Neutrophil (primary cell): Measurements from ENCODE around the gene WDFY1.

Source experiments
- H3K27ac ChIP-seq: fragments of 200-600 bp; sonication (generic); 2 replicates; pipeline ENCODE4 v1.5.1; 2016; ENCODE audit warnings: mild to moderate bottlenecking, moderate library complexity
- H3K27me3 ChIP-seq: fragments of 200-600 bp; sonication (generic); 2 replicates; pipeline ENCODE4 v1.6.0; 2016; ENCODE audit warnings: mild to moderate bottlenecking
- H3K36me3 ChIP-seq: fragments of 200-600 bp; sonication (generic); 2 replicates; pipeline ENCODE4 v1.5.1; 2017
- H3K4me1 ChIP-seq, 2 experiments: fragments of 200-600 bp in 1 of 2; sonication (generic) in 1 of 2; 1 replicate in 1 of 2; 2 replicates in 1 of 2; pipeline versions ENCODE4 v1.5.1 to v1.6.1; 2013 to 2016; ENCODE audit warnings: low read depth in 1 of 2, low read length in 1 of 2, mild to moderate bottlenecking in 1 of 2, moderate library complexity in 1 of 2; ENCODE audit not compliant: control insufficient read depth in 1 of 2, insufficient read depth in 1 of 2
- H3K4me3 ChIP-seq, 2 experiments: fragments of 200-600 bp in 1 of 2; sonication (generic) in 1 of 2; 1 replicate in 1 of 2; 2 replicates in 1 of 2; pipeline ENCODE4 v1.5.1; 2013 to 2016; ENCODE audit warnings: low read depth in 1 of 2, low read length in 1 of 2, mild to moderate bottlenecking in 1 of 2, moderate library complexity in 1 of 2
- H3K9me3 ChIP-seq: fragments of 200-600 bp; sonication (generic); 2 replicates; pipeline ENCODE4 v1.5.1; 2016
- CTCF ChIP-seq: fragments of 200-600 bp; sonication (generic); IDR thresholded peaks from 2 replicates; pipeline ENCODE4 v1.5.1; 2016; ENCODE audit warnings: antibody characterized with exemption

Gene WDFY1

GRCh38 chr2:223944703-223945531 is at the start of gene WDFY1:
Gene WDFY1, minus strand, starts transcription at chr2:223945335. Its CDS starts 51 bp downstream, at chr2:223945284.
- Histone ChIP-seq H3K9me3 (no peaks in the 10 kb centered on the region), H3K27me3 (no peaks in the 10 kb centered on the region), H3K4me3 (peak within 1 kb of the TSS; percentile 82 to 93), H3K36me3 (no peaks in the 10 kb centered on the region), H3K27ac (peak within 1 kb of the TSS; percentile 84), H3K4me1 (peaks cover 50 to 58% of the 10 kb centered on the region in 2 experiments)
- no peak for TF ChIP-seq CTCF

- Histone ChIP-seq H3K27ac (no peak overlapping the region), H3K36me3 (no peaks in the 10 kb centered on the region)
Observed at GRCh38 chr2:223994562-223995162, 49.5 kb upstream of the WDFY1 start.

GRCh38 chr2:223993634-223994232 is 48.6 kb upstream of the WDFY1 start:
- H3K4me1 ChIP-seq: no peaks in the 10 kb centered on the region
- TF ChIP-seq CTCF: peak; percentile 40
- H3K27me3 ChIP-seq: no peaks in the 10 kb centered on the region
- no peaks in the 10 kb centered on the region for H3K9me3 ChIP-seq
- no peaks in the 10 kb centered on the region for H3K36me3 ChIP-seq
- no peak overlapping the region for H3K4me3 ChIP-seq
- no peak overlapping the region for H3K27ac ChIP-seq

More at GRCh38 chr2:223994562-223995162, 49.5 kb upstream of the WDFY1 start:
- TF ChIP-seq CTCF: no peak
- Histone ChIP-seq H3K27me3 (no peaks in the 10 kb centered on the region), H3K4me3 (no peak overlapping the region), H3K4me1 (no peaks in the 10 kb centered on the region), H3K9me3 (no peaks in the 10 kb centered on the region)

- TF ChIP-seq CTCF: no peak
- Histone ChIP-seq H3K4me3 (no peak overlapping the region), H3K4me1 (no peaks in the 10 kb centered on the region), H3K27me3 (no peaks in the 10 kb centered on the region), H3K27ac (no peak overlapping the region), H3K9me3 (no peaks in the 10 kb centered on the region), H3K36me3 (no peaks in the 10 kb centered on the region)
Observed at GRCh38 chr2:223991611-223992010, 46.5 kb upstream of the WDFY1 start.

GRCh38 chr2:223989856-223990232 is 44.7 kb upstream of the WDFY1 start:
- H3K4me3 ChIP-seq: no peak overlapping the region
- no peaks in the 10 kb centered on the region for H3K36me3 ChIP-seq
- H3K9me3 ChIP-seq: no peaks in the 10 kb centered on the region
- no peak for TF ChIP-seq CTCF
- no peaks in the 10 kb centered on the region for H3K27me3 ChIP-seq
- no peaks in the 10 kb centered on the region for H3K4me1 ChIP-seq
- no peak overlapping the region for H3K27ac ChIP-seq
